B cell (primary cell): ENCODE results near the gene SCRT2. TPM values are rescaled to one million over a fixed set of nuclear protein-coding genes. Genes with fewer than 3 reads are reported as not detected.

ENCODE experiments used
- ATAC-seq: fragments of 200-7000 bp; cut with Tn5 transposase; one replicate; pipeline ENCODE4 v1.10.0; 2021; ENCODE audit warnings: low read depth, mild to moderate bottlenecking, moderate number of reproducible peaks, moderate library complexity
- CTCF ChIA-PET: fragments of 350-600 bp; sonication (Branson Sonifier 250); formaldehyde crosslinking; loops from one replicate; lab custom pipeline; 2021; ENCODE audit warnings: antibody characterized with exemption, inconsistent platforms; lab: Charles Lee
- POLR2A ChIA-PET: fragments of 350-600 bp; sonication (Branson Sonifier 250); formaldehyde crosslinking; loops from one replicate; lab custom pipeline; 2021; ENCODE audit warnings: antibody characterized with exemption; lab: Charles Lee
- DNase-seq: peaks from one replicate; pipeline ENCODE4 v3.0.0; 2013
- H2AFZ ChIP-seq: 2 replicates; pipeline ENCODE4 v1.6.1; 2012; ENCODE audit warnings: mild to moderate bottlenecking, low read depth, low read length; ENCODE audit not compliant: insufficient read depth, poor library complexity, severe bottlenecking
- H3K27ac ChIP-seq, 2 donors: 1 replicate in 1 of 2; 2 replicates in 1 of 2; pipeline ENCODE4 v1.5.1; 2012 to 2013; ENCODE audit warnings: low read length in 2 of 2, mild to moderate bottlenecking in 2 of 2, moderate library complexity in 1 of 2
- H3K27me3 ChIP-seq, 4 experiments: fragments of 200-600 bp in 1 of 4; sonication (generic) in 1 of 4; replicated peaks in 1 of 4; 1 replicate in 2 of 4; 2 replicates in 2 of 4; pipeline versions ENCODE4 v1.6.1 to v1.7.0; 2013 to 2016; ENCODE audit warnings: low read length in 3 of 4, mild to moderate bottlenecking in 2 of 4, mixed read lengths in 1 of 4, moderate library complexity in 1 of 4; ENCODE audit not compliant: insufficient read depth in 4 of 4, control insufficient read depth in 3 of 4; ENCODE audit errors: control extremely low read depth in 1 of 4
- H3K36me3 ChIP-seq, 2 experiments: replicated peaks in 1 of 2; 1 replicate in 1 of 2; 2 replicates in 1 of 2; pipeline versions ENCODE4 v1.6.1 to v1.7.1; 2013; ENCODE audit warnings: low read length in 1 of 2; ENCODE audit not compliant: insufficient read depth in 2 of 2, control insufficient read depth in 1 of 2; ENCODE audit errors: control extremely low read depth in 1 of 2, extremely low read depth in 1 of 2
- H3K4me1 ChIP-seq, 2 donors: fragments of 200-600 bp in 1 of 2; sonication (generic) in 1 of 2; 1 replicate in 1 of 2; 2 replicates in 1 of 2; pipeline versions ENCODE4 v1.5.1 to v1.6.1; 2013 to 2017; ENCODE audit warnings: low read length in 2 of 2; ENCODE audit not compliant: control insufficient read depth in 2 of 2, insufficient read depth in 2 of 2
- H3K4me2 ChIP-seq: replicated peaks from 2 replicates; pipeline ENCODE3; 2012; ENCODE audit warnings: mild to moderate bottlenecking, low read depth, low read length; ENCODE audit not compliant: poor library complexity, severe bottlenecking
- H3K4me3 ChIP-seq, 5 experiments: fragments of 200-600 bp in 1 of 5; sonication (generic) in 1 of 5; 1 replicate in 3 of 5; 2 replicates in 2 of 5; pipeline versions ENCODE4 v1.5.1 to v1.7.0; 2011 to 2016; ENCODE audit warnings: low read length in 4 of 5, mild to moderate bottlenecking in 4 of 5, low read depth in 2 of 5, control low read depth in 1 of 5, moderate library complexity in 1 of 5; ENCODE audit not compliant: insufficient read depth in 1 of 5; ENCODE audit errors: control extremely low read depth in 1 of 5, extremely low read depth in 1 of 5
- H3K79me2 ChIP-seq: fragments of 200-600 bp; sonication (generic); one replicate; pipeline ENCODE4 v1.6.0; 2016; ENCODE audit warnings: low read length; ENCODE audit not compliant: control insufficient read depth, insufficient read depth
- H3K9ac ChIP-seq: fragments of 200-600 bp; sonication (generic); 2 replicates; pipeline ENCODE4 v1.6.1; 2017; ENCODE audit warnings: mild to moderate bottlenecking, low read length, moderate library complexity
- H3K9me3 ChIP-seq, 3 donors: one replicate each; pipeline versions ENCODE4 v1.6.1 to v1.7.1; 2013; ENCODE audit warnings: low read length in 2 of 3; ENCODE audit not compliant: control insufficient read depth in 2 of 3, insufficient read depth in 1 of 3; ENCODE audit errors: control extremely low read depth in 1 of 3
- H4K20me1 ChIP-seq: 2 replicates; pipeline ENCODE4 v1.6.0; 2012; ENCODE audit warnings: mild to moderate bottlenecking, low read length; ENCODE audit not compliant: insufficient read depth, control insufficient read depth, poor library complexity, severe bottlenecking
- H3K27ac Mint-ChIP-seq: one replicate; pipeline ENCODE4 v1.8.0; 2021; ENCODE audit warnings: mixed read lengths
- H3K27me3 Mint-ChIP-seq: one replicate; pipeline ENCODE4 v1.8.0; 2021; ENCODE audit warnings: mixed read lengths
- H3K4me1 Mint-ChIP-seq: one replicate; pipeline ENCODE4 v1.8.0; 2021; ENCODE audit warnings: mixed read lengths
- H3K4me3 Mint-ChIP-seq: one replicate; pipeline ENCODE4 v1.8.0; 2021; ENCODE audit warnings: mixed read lengths
- H3K9me3 Mint-ChIP-seq: one replicate; pipeline ENCODE4 v1.8.0; 2022; ENCODE audit warnings: mixed read lengths; ENCODE audit not compliant: insufficient read depth
- CTCF ChIP-seq: fragments of 200-600 bp; IDR thresholded peaks from one replicate; pipeline ENCODE4 v1.8.0; 2022; ENCODE audit warnings: antibody characterized with exemption, mild to moderate bottlenecking
- EZH2 ChIP-seq: IDR thresholded peaks from 2 replicates; pipeline ENCODE4 v1.6.1; 2012; ENCODE audit warnings: borderline replicate concordance, low read depth, mild to moderate bottlenecking, moderate library complexity, low read length; ENCODE audit not compliant: insufficient read depth, poor library complexity, severe bottlenecking
- WGBS: methylation state at CpG from one replicate; pipeline ENCODE4 v1.1.5; 2013; ENCODE audit warnings: missing lambda C conversion rate; ENCODE audit not compliant: insufficient coverage; 5-methylcytosine and 5-hydroxymethylcytosine counted together
- intact Hi-C: fragments of 100-400 bp; cut with micrococcal nuclease; formaldehyde crosslinking; loops from one replicate; pipeline ENCODE4 v1.10.0; 2022
- polyA plus RNA-seq: library from polyadenylated mRNA; depleted of rRNA; stranded (reverse); fragments of >200 nt; gene quantifications from 2 replicates; pipeline ENCODE4 v1.2.3, GENCODE V29; 2012
- total RNA-seq, 2 donors: library from RNA; stranded (reverse); fragments of 120-200 nt in 1 of 2; gene quantifications; 1 replicate in 1 of 2; 2 replicates in 1 of 2; pipeline versions ENCODE4 v1.2.3 to v1.2.4, GENCODE V29; 2013 to 2022

The SCRT2 gene
- total and polyA plus RNA-seq, 2 donors (not counting 1 experiment from before 2014, with no cell fraction given) = not detected

- peaks cover 42% of the 10 kb centered on the region for H3K27me3 Mint-ChIP-seq
- H3K4me3 Mint-ChIP-seq = no peak overlapping the region
- CTCF ChIA-PET = interaction anchor here (1.1 kb wide), 1 partner anchor 18 kb away, joined by 3 read pairs; no protein-coding TSS in a partner anchor
- no peaks in the 10 kb centered on the region for H3K79me2 ChIP-seq
- DNase-seq (no peak), ATAC-seq (no peak)
- no peak overlapping the region for H3K9ac ChIP-seq
- no peaks in the 10 kb centered on the region for H3K36me3 ChIP-seq
- no peak overlapping the region for H3K4me3 ChIP-seq
- H3K4me2 ChIP-seq = no peak overlapping the region
- no peak overlapping the region for H3K27ac ChIP-seq
- H3K4me1 Mint-ChIP-seq = no peaks in the 10 kb centered on the region
- H3K9me3 ChIP-seq = peaks cover 0 to 11% (median 8%) of the 10 kb centered on the region in 3 donors
- H2AFZ ChIP-seq = no peak overlapping the region
- WGBS = 15% methylated on average over 48 of the region's 65 CpGs
- H3K27ac Mint-ChIP-seq = no peak overlapping the region
- TF ChIP-seq EZH2 (no peak), CTCF (no peak)
- no peaks in the 10 kb centered on the region for H3K4me1 ChIP-seq
- H3K27me3 ChIP-seq = peaks cover 0 to 19% (median 9%) of the 10 kb centered on the region in 4 experiments
- intact Hi-C loops = no loop called here
- POLR2A ChIA-PET = no interaction called here
- no peaks in the 10 kb centered on the region for H4K20me1 ChIP-seq
- H3K9me3 Mint-ChIP-seq = peaks cover 9% of the 10 kb centered on the region
These were observed 34.6 kb upstream of the SCRT2 start for GRCh38 chr20:709991-710779.

- peaks cover 0 to 19% (median 9%) of the 10 kb centered on the region in 4 experiments for H3K27me3 ChIP-seq
- peaks cover 9% of the 10 kb centered on the region for H3K9me3 Mint-ChIP-seq
- WGBS = 50% methylated on average over 19 of the region's 20 CpGs
- H3K4me3 ChIP-seq = no peak overlapping the region
- no peaks in the 10 kb centered on the region for H3K36me3 ChIP-seq
- no peaks in the 10 kb centered on the region for H4K20me1 ChIP-seq
- no peak overlapping the region for H2AFZ ChIP-seq
- H3K4me3 Mint-ChIP-seq = no peak overlapping the region
- DNase-seq (no peak), ATAC-seq (no peak)
- intact Hi-C loops = no loop called here
- peaks cover 42% of the 10 kb centered on the region for H3K27me3 Mint-ChIP-seq
- H3K79me2 ChIP-seq = no peaks in the 10 kb centered on the region
- H3K27ac Mint-ChIP-seq = no peak overlapping the region
- CTCF ChIA-PET = interaction anchor here (1.1 kb wide), 1 partner anchor 17 kb away, joined by 3 read pairs; no protein-coding TSS in a partner anchor
- POLR2A ChIA-PET = no interaction called here
- H3K9me3 ChIP-seq = peaks cover 0 to 11% (median 7%) of the 10 kb centered on the region in 3 donors
- H3K27ac ChIP-seq = no peak overlapping the region
- TF ChIP-seq CTCF (no peak), EZH2 (no peak)
- H3K4me1 ChIP-seq = no peaks in the 10 kb centered on the region
- H3K4me1 Mint-ChIP-seq = no peaks in the 10 kb centered on the region
- no peak overlapping the region for H3K9ac ChIP-seq
- H3K4me2 ChIP-seq = no peak overlapping the region
These were observed 33.8 kb upstream of the SCRT2 start for GRCh38 chr20:709423-709822.
